OCI-LY7 (cell line): ENCODE data around the gene PPIH.

ENCODE experiments used
- EZH2phosphoT487 ChIP-seq: fragments of 200-600 bp; sonication (generic); IDR thresholded peaks from 2 replicates; pipeline ENCODE4 v1.6.1; 2018; ENCODE audit warnings: low read depth, borderline replicate concordance, mild to moderate bottlenecking, mixed run types, antibody characterized with exemption, low read length, moderate library complexity, mixed read lengths
- TF ChIP-seq, protein P1 (sequence below): fragments of 200-600 bp; sonication (generic); conservative IDR thresholded peaks from 2 replicates; pipeline ENCODE4 v1.5.1; 2014; ENCODE audit warnings: mild to moderate bottlenecking, antibody characterized with exemption, low read length, moderate library complexity, mixed read lengths

DNA sequence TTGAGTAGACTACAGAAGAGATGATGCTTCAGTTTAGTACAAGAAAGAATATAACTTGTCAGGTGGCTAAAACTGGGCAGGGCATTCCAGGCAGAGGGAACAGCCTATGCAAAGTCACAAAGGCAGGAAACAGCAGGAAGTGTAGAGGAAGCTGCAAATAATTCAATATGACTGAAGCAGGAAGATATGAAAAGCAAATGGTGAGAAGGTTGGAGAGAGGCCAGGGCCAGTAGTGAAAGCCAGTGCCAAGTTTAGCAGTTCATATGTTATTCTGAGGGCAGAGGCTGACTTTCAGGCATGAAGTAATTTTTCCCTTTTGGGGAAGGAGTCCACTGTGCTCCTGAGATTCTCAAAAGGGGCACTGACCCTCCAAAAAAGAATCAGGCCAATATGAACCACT, 16.0 kb downstream of the PPIH start:
- TF ChIP-seq, protein P1, sequence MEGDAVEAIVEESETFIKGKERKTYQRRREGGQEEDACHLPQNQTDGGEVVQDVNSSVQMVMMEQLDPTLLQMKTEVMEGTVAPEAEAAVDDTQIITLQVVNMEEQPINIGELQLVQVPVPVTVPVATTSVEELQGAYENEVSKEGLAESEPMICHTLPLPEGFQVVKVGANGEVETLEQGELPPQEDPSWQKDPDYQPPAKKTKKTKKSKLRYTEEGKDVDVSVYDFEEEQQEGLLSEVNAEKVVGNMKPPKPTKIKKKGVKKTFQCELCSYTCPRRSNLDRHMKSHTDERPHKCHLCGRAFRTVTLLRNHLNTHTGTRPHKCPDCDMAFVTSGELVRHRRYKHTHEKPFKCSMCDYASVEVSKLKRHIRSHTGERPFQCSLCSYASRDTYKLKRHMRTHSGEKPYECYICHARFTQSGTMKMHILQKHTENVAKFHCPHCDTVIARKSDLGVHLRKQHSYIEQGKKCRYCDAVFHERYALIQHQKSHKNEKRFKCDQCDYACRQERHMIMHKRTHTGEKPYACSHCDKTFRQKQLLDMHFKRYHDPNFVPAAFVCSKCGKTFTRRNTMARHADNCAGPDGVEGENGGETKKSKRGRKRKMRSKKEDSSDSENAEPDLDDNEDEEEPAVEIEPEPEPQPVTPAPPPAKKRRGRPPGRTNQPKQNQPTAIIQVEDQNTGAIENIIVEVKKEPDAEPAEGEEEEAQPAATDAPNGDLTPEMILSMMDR: no peak
- TF ChIP-seq EZH2phosphoT487: no peak
